GM10266 (cell line): ENCODE data around the gene DPP9.

Source experiments
- DNase-seq: peaks from one replicate; pipeline ENCODE4 v3.0.0; 2012; ENCODE audit errors: extremely low spot score
- TF ChIP-seq, protein P1 (sequence below): IDR thresholded peaks from 2 replicates; pipeline ENCODE4 v1.5.1; 2012; ENCODE audit warnings: mild to moderate bottlenecking, low read depth; ENCODE audit not compliant: control insufficient read depth, insufficient read depth; ENCODE audit errors: missing control alignments

Gene DPP9

DNA sequence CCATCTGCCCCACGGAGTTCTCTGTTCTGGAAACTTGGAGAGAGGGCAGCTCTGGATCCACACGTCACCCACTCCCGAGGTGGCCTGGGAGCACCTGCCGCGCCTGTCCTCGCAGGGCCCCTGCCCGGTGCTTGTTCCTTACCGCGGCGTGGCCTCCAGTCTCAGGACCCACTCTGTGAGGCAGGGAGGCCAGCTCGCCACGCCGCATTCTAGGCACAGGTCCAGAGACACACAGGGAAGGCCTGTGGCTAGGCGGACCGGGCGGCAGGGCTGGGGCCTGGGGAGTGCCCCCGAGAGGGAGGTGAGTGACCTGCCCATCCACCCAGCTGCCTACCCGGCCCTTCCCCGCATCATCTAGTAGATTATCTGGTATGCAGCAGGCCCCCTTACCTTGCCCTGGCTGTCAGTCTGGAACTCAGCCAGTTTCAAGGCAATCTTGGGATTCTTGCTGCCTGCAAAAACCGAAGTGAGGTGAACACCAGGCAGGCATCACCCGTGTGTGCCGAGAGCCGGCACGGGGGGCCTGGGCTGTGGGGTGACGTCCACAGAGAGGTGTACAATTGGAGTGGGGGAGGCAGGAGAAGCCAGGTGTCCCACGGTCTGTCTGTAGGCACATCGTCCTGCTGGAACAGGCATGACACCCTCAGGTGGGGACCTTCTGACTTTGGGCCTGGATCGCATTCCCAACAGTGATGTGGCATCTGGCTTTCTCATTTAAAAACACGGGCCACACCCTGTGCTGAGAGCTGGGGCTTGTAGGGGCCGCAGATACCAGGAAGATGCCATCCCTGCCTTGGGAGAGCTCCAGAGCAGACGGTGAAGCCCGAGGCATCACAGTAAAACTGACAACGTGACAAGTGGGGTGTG lies 23.6 kb downstream of the DPP9 start:
- TF ChIP-seq, protein P1, sequence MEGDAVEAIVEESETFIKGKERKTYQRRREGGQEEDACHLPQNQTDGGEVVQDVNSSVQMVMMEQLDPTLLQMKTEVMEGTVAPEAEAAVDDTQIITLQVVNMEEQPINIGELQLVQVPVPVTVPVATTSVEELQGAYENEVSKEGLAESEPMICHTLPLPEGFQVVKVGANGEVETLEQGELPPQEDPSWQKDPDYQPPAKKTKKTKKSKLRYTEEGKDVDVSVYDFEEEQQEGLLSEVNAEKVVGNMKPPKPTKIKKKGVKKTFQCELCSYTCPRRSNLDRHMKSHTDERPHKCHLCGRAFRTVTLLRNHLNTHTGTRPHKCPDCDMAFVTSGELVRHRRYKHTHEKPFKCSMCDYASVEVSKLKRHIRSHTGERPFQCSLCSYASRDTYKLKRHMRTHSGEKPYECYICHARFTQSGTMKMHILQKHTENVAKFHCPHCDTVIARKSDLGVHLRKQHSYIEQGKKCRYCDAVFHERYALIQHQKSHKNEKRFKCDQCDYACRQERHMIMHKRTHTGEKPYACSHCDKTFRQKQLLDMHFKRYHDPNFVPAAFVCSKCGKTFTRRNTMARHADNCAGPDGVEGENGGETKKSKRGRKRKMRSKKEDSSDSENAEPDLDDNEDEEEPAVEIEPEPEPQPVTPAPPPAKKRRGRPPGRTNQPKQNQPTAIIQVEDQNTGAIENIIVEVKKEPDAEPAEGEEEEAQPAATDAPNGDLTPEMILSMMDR, result no peak
- DNase-seq, result no peak

DNA sequence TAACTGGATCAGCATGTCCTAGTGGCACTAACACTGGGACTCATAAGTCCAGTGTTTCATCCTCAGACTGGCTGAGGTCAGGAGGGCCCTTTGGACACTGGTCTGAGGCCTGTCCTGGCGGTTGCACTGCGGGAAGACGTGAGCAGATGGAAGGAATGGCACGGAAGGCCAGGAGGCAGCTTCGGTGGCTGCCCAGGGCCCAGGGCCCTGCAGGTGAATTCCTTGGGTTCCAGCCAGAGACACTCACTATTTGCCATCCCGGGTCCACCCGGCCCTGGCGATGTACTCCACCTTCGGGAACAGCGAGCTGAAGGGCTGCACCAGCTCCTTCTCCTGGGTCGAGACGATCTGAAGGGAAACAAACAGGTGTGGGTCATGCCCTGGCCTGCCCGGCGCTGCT lies 26.3 kb downstream of the DPP9 start:
- TF ChIP-seq, protein P1, result no peak
- no peak for DNase-seq

DNA sequence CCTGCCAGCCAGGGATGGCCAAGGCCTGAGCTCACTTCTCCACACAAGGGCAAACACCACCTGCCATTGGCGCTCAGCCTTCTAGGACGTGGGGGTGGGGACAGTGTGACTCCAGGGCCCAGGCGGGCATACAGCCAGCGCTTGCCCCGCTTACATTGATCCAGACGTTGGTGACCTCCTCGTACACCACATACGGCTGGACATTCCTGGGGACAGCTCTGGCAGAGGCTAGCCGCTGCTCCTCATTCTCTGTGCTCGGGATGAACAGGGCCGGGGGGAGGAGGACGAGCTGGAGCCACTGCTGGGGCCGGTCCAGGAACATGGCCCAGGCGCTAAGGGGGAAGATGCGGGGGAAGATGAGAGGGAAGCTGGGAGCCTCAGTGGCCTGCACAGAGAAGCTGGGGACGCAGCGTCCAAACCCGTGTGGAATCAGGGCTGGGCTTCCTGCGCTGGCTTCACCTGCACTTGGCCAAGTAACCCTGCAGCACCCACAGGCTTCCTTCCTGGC lies 28.4 kb downstream of the DPP9 start:
- DNase-seq, result no peak
- TF ChIP-seq, protein P1, result no peak

DNA sequence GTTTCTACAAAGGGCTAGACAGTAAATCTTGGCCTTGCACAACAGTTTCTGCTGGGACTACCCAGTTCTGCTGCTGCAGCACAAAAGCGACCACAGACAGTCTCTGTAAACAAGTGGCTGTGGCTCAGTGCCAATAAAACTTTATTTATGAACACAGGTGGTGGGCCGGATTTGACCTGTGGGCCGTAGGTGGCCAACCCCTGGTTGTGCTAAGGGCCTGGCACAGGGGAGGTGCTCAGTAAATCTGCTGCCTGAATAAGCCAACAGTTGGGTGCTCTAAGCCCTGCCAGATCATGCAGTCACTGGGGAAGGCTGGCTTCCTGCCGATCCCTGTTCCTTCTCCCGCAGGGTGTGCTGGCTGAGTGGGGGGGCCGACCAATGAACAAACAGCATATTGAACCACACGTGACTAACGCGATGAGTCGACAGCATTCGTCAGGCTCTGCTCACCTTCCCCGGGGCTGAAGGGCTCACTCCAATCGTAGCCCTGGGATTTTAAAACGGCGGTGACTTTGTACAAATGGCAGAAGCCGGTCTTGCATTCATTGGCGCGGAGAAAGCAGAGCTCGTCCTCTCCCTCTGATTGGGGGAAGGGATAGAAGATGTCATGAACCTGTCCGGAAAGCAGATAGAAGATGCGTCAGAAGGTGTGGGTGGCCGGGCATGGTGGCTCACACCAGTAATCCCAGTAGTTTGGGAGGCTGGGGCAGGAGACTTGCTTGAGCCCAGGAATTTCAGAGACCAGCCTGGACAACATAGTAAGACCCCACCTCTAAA lies 29.2 kb downstream of the DPP9 start:
- TF ChIP-seq, protein P1, result no peak
- DNase-seq, result no peak

DNA sequence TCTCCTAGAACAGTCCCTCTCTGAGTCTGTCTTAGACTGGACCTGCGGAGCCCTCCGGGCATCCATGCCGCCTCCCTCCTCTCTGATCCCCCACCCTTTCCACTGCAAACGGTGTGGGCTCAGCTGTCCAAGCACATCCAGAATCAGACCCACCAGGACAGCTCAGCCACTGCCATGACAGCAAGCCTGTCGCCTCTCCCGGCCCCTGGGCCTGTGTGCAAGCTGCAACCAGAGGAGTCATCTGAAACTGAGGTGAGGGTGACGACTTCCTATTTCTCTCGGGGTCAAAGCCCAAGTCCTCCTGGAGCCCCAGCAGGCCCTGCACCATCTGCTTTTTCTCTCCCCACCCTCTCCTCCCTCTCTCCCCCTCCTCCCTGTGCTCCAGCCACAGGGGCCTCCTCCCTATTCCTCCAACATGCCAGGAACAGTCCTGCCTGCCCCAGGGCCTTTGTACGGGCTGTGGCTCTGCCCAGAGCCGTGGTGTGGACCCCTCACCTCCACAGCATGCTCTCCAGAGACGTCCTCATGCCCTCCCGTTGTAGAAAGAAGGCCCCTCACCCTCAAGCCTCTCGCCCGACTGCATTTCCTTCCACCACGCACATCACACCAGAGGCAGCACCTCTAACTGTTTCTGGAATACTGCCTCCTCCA lies 30.0 kb downstream of the DPP9 start:
- TF ChIP-seq, protein P1, result no peak
- no peak for DNase-seq

DNA sequence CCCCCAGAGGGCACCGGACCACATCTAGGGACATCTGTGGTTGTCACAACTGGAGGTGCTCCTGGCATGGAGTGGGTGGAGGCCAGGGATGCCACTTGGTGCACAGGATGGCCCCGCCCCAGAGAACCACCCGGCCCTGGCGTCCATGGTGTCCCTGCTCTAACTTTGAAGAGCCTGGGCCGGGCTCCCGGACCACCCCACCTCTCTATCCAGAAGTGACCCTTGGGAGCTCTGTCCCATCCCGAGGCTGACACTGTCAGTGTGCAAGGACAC lies 30.6 kb downstream of the DPP9 start:
- DNase-seq, result no peak
- TF ChIP-seq, protein P1, result no peak
